Measurements from ENCODE around the gene ACTA2. TPM values are rescaled to one million over a fixed set of nuclear protein-coding genes. Genes with fewer than 3 reads are reported as not detected.

The ACTA2 gene
- total RNA-seq, 1 donor from 2014 or later: 98.5 TPM

DNA sequence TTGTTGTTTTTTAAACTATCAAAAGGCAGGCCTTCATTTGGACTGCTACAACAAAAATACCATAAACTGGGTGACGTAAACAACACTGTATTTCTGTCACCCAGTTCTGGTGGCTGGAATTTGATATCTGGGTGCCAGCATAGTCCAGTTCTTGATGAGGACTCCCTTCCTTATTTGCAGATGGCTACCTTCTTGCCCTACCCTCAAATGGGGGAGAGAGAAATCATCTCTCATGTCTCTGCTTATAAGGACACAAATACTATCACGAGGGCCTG, 25.2 kb downstream of the ACTA2 start:
- TF ChIP-seq, protein P1, sequence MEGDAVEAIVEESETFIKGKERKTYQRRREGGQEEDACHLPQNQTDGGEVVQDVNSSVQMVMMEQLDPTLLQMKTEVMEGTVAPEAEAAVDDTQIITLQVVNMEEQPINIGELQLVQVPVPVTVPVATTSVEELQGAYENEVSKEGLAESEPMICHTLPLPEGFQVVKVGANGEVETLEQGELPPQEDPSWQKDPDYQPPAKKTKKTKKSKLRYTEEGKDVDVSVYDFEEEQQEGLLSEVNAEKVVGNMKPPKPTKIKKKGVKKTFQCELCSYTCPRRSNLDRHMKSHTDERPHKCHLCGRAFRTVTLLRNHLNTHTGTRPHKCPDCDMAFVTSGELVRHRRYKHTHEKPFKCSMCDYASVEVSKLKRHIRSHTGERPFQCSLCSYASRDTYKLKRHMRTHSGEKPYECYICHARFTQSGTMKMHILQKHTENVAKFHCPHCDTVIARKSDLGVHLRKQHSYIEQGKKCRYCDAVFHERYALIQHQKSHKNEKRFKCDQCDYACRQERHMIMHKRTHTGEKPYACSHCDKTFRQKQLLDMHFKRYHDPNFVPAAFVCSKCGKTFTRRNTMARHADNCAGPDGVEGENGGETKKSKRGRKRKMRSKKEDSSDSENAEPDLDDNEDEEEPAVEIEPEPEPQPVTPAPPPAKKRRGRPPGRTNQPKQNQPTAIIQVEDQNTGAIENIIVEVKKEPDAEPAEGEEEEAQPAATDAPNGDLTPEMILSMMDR (IDR thresholded peaks at IDR 0.05; ENCODE audit: unreplicated experiment): no peak
- H3K27me3 Mint-ChIP-seq (ENCODE audit: unreplicated experiment): no peaks in the 10 kb centered on the region
- no peaks in the 10 kb centered on the region for H3K9me3 Mint-ChIP-seq (ENCODE audit: unreplicated experiment)
- H3K36me3 Mint-ChIP-seq (ENCODE audit: low read depth, unreplicated experiment): no peaks in the 10 kb centered on the region
- peaks cover 13% of the 10 kb centered on the region for H3K4me1 Mint-ChIP-seq (ENCODE audit: unreplicated experiment)
- no peak for DNase-seq (ENCODE audit: low spot score)
- H3K4me3 Mint-ChIP-seq (ENCODE audit: unreplicated experiment): no peak overlapping the region
- H3K27ac Mint-ChIP-seq (ENCODE audit: unreplicated experiment): no peak overlapping the region

DNA sequence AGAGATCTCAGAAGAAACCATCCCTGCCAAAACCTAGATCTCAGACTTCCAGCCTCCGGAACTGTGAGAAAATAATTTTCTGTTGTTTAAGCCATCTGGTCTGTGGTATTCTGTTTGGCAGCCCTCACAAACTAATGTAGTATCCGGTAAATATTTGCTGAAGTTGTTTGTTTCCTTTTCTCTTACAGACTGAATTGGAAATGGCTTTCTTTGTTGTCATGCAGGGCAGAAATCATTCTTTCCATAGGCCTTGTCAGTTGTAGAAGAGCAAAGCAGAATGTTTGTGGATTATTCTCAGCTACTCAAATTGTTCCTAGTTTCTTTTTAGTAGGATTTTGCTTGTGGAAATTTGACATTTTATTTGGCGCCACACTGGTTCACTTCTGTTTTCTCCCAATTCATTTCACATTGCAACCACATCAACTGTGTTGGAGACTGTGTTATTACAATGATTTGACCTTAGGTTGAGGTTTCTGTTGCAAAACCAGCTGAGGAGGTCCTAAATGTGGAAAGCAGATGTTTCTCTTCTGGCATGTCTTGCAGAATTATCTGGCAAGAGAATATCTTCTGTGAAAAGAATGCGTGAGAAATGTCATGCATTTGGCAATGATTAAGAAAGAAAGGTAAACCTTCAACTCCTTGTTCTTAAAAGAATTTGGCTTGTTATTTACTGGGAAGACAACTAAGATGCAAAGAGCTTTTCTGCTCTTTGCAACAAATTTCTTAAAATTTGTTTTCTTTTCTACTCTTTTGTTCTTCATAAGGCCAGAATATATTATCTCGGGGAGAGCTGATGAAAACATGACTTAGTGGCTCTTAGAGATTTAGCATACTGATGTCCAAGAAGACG, 25.8 kb downstream of the ACTA2 start:
- no peaks in the 10 kb centered on the region for H3K36me3 Mint-ChIP-seq (ENCODE audit: low read depth, unreplicated experiment)
- no peak overlapping the region for H3K27ac Mint-ChIP-seq (ENCODE audit: unreplicated experiment)
- H3K27me3 Mint-ChIP-seq (ENCODE audit: unreplicated experiment): no peaks in the 10 kb centered on the region

DNA sequence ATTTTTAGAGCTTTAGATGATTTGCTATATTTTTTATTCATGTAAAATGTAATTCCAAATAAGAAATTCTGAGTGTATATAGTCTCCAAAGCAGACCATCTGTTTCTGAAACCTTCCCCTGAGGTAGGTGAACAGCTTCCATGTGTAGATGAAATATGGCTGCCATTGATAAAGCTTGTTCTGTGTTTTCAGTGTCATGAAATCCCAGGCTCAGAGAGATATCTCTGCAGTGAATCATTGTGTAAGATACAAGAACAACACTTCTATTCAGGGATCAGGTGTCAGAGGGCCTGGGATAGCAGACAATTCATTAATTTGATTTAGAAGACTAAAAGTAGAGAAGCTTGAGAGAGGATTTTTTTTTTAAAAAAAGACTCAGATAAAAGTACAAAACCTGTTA, 29.1 kb downstream of the ACTA2 start:
- Mint-ChIP-seq H3K4me3 (ENCODE audit: unreplicated experiment) (no peak overlapping the region), H3K36me3 (ENCODE audit: low read depth, unreplicated experiment) (no peaks in the 10 kb centered on the region), H3K4me1 (ENCODE audit: unreplicated experiment) (peaks cover 13% of the 10 kb centered on the region), H3K27ac (ENCODE audit: unreplicated experiment) (peak overlapping the region; percentile 88), H3K9me3 (ENCODE audit: unreplicated experiment) (no peaks in the 10 kb centered on the region), H3K27me3 (ENCODE audit: unreplicated experiment) (no peaks in the 10 kb centered on the region)
- no peak for DNase-seq (ENCODE audit: low spot score)
- TF ChIP-seq, protein P1 (IDR thresholded peaks at IDR 0.05; ENCODE audit: unreplicated experiment): no peak

More for the DNA sequence above, 25.8 kb downstream of the ACTA2 start:
- DNase-seq (ENCODE audit: low spot score): no peak
- peaks cover 13% of the 10 kb centered on the region for H3K4me1 Mint-ChIP-seq (ENCODE audit: unreplicated experiment)
- H3K4me3 Mint-ChIP-seq (ENCODE audit: unreplicated experiment): no peak overlapping the region
- TF ChIP-seq, protein P1 (IDR thresholded peaks at IDR 0.05; ENCODE audit: unreplicated experiment): no peak
- no peaks in the 10 kb centered on the region for H3K9me3 Mint-ChIP-seq (ENCODE audit: unreplicated experiment)

DNA sequence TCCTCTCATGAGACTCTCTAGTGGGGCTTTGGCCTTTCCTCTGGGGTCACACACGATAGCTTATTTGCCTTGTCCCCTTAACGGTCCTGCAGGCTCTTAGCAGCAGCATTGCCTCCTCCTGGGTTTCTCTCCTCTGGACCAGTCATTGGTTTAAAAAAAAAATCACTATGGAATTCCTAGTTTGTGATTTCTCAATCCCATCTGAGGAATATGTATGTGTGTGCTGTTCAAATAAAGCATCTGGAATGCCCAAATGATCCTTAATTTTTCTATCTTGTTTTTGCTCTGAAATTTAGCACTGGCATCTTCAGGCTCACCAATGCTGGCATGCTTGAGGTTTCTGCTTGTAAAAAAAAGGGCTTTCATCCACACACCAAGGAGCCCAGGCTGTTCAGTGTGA, 30.5 kb downstream of the ACTA2 start:
- no peak overlapping the region for H3K27ac Mint-ChIP-seq (ENCODE audit: unreplicated experiment)
- peaks cover 13% of the 10 kb centered on the region for H3K4me1 Mint-ChIP-seq (ENCODE audit: unreplicated experiment)
- H3K9me3 Mint-ChIP-seq (ENCODE audit: unreplicated experiment): no peaks in the 10 kb centered on the region
- no peak for DNase-seq (ENCODE audit: low spot score)
- no peaks in the 10 kb centered on the region for H3K27me3 Mint-ChIP-seq (ENCODE audit: unreplicated experiment)
- TF ChIP-seq, protein P1 (IDR thresholded peaks at IDR 0.05; ENCODE audit: unreplicated experiment): no peak
- H3K4me3 Mint-ChIP-seq (ENCODE audit: unreplicated experiment): no peak overlapping the region
- no peaks in the 10 kb centered on the region for H3K36me3 Mint-ChIP-seq (ENCODE audit: low read depth, unreplicated experiment)

DNA sequence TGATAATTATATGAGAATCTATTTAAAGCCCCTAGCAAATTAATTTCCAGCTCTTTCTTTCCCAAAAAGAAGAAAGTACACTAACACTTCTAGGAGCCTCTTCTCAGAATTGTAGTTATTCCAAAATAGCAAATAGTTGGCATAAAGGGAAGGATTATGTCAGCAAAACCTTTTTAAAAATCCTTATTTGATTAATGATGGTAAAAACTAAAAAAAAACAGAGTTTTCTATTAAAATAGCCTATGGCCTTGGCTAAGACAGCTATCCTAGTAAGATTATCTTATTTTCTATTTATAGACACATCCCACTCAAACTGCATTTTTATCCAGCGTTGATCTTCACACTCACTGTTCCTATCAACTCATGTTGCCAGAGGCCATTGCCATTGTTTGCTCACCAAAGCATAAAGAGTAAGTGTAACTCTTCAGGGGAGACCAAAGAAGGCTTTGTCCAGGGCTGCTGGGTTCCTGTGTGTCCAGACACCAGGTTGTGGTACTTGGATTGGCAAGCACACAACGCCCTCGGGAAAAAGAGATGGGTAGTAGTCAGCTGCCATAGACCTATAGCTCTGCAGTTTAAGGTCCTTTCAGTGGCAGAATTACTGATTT, 31.5 kb downstream of the ACTA2 start:
- DNase-seq (ENCODE audit: low spot score): no peak
- no peaks in the 10 kb centered on the region for H3K9me3 Mint-ChIP-seq (ENCODE audit: unreplicated experiment)
- H3K4me1 Mint-ChIP-seq (ENCODE audit: unreplicated experiment): peaks cover 15% of the 10 kb centered on the region
- no peak overlapping the region for H3K27ac Mint-ChIP-seq (ENCODE audit: unreplicated experiment)
- H3K27me3 Mint-ChIP-seq (ENCODE audit: unreplicated experiment): no peaks in the 10 kb centered on the region
- TF ChIP-seq, protein P1 (IDR thresholded peaks at IDR 0.05; ENCODE audit: unreplicated experiment): no peak
- H3K4me3 Mint-ChIP-seq (ENCODE audit: unreplicated experiment): no peak overlapping the region
- H3K36me3 Mint-ChIP-seq (ENCODE audit: low read depth, unreplicated experiment): no peaks in the 10 kb centered on the region

Data from endothelial cell (in vitro differentiated cells).